ENCODE data around the gene PLCL2. TPM values are rescaled to one million over a fixed set of nuclear protein-coding genes. Genes with fewer than 3 reads are reported as not detected.

The PLCL2 gene
- polyA plus RNA-seq, 2 of the 4 experiments (the other 2 are of a cell fraction) = 2.1 to 3.0 TPM

- TF ChIP-seq, protein P1, sequence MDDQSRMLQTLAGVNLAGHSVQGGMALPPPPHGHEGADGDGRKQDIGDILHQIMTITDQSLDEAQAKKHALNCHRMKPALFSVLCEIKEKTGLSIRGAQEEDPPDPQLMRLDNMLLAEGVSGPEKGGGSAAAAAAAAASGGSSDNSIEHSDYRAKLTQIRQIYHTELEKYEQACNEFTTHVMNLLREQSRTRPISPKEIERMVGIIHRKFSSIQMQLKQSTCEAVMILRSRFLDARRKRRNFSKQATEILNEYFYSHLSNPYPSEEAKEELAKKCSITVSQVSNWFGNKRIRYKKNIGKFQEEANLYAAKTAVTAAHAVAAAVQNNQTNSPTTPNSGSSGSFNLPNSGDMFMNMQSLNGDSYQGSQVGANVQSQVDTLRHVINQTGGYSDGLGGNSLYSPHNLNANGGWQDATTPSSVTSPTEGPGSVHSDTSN (IDR thresholded peaks at IDR 0.05) = no peak
These were observed 251.5 kb downstream of the PLCL2 start (continued) for GRCh38 chr3:17136136-17136721.

DNA sequence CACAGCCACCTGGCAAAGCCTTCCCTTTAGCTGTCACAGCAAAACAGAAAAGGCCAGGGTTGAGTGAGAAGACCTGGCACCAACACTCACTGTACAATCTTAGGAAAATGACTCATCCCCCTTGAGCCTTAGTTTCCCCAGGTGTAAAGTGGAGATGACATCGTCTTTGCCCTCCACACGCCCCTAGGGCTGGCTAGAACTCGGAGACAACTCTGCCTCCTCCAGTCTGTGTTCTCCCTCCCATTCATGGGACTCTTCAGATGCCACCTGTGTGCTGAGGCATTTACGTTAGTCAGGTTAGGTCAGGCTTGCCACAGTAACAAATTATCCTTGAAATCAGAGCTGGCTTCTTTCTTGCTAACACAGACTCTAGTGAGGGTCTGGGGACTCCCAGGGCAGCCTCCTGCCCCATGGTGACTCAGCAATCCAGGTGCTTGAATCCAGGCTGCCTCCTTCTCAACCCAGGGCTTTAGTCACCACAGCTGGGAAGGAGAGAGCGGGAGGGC lies 252.6 kb downstream of the PLCL2 start:
- TF ChIP-seq CEBPB (IDR thresholded peaks at IDR 0.05) = no peak
- TF ChIP-seq KDM1A (IDR thresholded peaks at IDR 0.05; ENCODE audit: low read depth) = no peak
- TF ChIP-seq ZSCAN20 (CRISPR knock-in tag; IDR thresholded peaks at IDR 0.05) = no peak
- TF ChIP-seq, protein P2, sequence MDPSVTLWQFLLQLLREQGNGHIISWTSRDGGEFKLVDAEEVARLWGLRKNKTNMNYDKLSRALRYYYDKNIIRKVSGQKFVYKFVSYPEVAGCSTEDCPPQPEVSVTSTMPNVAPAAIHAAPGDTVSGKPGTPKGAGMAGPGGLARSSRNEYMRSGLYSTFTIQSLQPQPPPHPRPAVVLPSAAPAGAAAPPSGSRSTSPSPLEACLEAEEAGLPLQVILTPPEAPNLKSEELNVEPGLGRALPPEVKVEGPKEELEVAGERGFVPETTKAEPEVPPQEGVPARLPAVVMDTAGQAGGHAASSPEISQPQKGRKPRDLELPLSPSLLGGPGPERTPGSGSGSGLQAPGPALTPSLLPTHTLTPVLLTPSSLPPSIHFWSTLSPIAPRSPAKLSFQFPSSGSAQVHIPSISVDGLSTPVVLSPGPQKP (IDR thresholded peaks at IDR 0.05; ENCODE audit: low read depth, low read length) = no peak
- TF ChIP-seq, protein P3, sequence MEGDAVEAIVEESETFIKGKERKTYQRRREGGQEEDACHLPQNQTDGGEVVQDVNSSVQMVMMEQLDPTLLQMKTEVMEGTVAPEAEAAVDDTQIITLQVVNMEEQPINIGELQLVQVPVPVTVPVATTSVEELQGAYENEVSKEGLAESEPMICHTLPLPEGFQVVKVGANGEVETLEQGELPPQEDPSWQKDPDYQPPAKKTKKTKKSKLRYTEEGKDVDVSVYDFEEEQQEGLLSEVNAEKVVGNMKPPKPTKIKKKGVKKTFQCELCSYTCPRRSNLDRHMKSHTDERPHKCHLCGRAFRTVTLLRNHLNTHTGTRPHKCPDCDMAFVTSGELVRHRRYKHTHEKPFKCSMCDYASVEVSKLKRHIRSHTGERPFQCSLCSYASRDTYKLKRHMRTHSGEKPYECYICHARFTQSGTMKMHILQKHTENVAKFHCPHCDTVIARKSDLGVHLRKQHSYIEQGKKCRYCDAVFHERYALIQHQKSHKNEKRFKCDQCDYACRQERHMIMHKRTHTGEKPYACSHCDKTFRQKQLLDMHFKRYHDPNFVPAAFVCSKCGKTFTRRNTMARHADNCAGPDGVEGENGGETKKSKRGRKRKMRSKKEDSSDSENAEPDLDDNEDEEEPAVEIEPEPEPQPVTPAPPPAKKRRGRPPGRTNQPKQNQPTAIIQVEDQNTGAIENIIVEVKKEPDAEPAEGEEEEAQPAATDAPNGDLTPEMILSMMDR (IDR thresholded peaks at IDR 0.05) = no peak
- ChIA-PET POLR2A (no interaction called here), CTCF (no interaction called here)
- WGBS (ENCODE audit: missing lambda C conversion rate) = 54% methylated on average over 5 of the region's 5 CpGs
- DNase-seq (ENCODE audit: low read depth in 1 of 2, low spot score in 1 of 2) = no peak
- ATAC-seq = no peak
- Histone ChIP-seq H3K4me3 (no peak overlapping the region), H3K27ac (no peak overlapping the region), H3K4me2 (no peak overlapping the region), H3K9me3 (no peaks in the 10 kb centered on the region), H3K4me1 (no peaks in the 10 kb centered on the region)
- FAIRE-seq = no peak

DNA sequence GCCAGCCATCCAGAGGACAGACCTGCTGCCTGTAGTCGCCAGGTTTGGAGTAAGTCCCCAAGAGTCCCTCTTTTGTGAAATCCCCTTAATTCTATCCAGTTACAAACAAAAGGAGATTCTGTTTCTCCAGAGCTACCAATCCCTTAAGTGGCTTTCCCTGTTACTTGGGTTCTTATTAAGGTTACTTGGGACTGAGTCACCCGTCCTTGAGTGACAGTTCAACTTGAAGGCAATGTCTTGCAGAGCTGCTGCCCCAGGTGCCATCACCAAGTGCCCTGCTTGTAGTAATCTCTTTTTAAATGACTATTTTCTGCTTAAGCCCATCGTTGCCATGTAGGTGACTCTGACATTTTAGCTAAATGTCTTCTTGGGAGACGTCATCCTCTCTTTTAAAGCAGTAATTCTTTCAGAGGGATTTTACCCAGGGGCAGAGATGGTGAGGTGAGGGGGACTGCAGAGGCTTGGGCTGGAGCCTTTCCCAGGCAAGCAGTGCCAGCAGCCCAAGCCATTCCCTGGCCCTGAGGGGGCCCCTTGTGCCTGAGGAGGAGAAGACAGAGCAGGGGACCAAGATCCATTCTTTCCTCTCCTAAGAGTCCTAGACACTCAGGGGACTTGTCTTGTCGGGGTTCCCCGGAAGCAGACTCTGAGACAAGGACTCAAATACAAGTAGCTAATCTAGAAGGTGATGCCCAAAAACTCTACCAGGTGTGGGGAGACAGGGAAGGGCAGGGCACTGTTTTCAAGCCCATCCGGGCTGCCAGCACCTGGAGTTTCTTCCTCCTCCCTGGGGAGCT lies 253.7 kb downstream of the PLCL2 start:
- TF ChIP-seq HDAC2 (IDR thresholded peaks at IDR 0.05) (no peak), ESRRA (IDR thresholded peaks at IDR 0.05; ENCODE audit: borderline replicate concordance, low read length) (no peak), CBX2 (IDR thresholded peaks at IDR 0.05; ENCODE audit: borderline replicate concordance, low read depth) (no peak)
- Histone ChIP-seq H3K9me3 (no peaks in the 10 kb centered on the region), H3K27ac (no peak overlapping the region), H3K4me3 (no peak overlapping the region), H3K4me2 (no peak overlapping the region), H3K4me1 (no peaks in the 10 kb centered on the region)
- no peak for DNase-seq (ENCODE audit: low read depth in 1 of 2, low spot score in 1 of 2)
- ATAC-seq = no peak
- WGBS (ENCODE audit: missing lambda C conversion rate) = 62% methylated on average over 7 of the region's 7 CpGs
- no peak for FAIRE-seq
- ChIA-PET POLR2A (no interaction called here), CTCF (interaction anchor here (0.9 kb wide), 2 partner anchors 14 to 537 kb away, joined by 4 read pairs; no protein-coding TSS in a partner anchor)
